A673 (cell line): ENCODE data around the gene ABT1. TPM values are rescaled to one million over a fixed set of nuclear protein-coding genes. Genes with fewer than 3 reads are reported as not detected.

Experiments
- BruUV-seq: library from RNA; stranded (reverse); fragments of 400-500 nt; replicated peaks from 2 replicates; lab custom pipeline; 2021; lab: Mats Ljungman, UMichigan
- CTCF ChIA-PET: fragments of 300-600 bp; sonication (Branson Sonifier 250); formaldehyde crosslinking; loops from one replicate; lab custom pipeline; 2022; ENCODE audit warnings: antibody characterized with exemption; lab: Charles Lee
- POLR2A ChIA-PET: fragments of 300-600 bp; sonication (Branson Sonifier 250); formaldehyde crosslinking; loops from one replicate; lab custom pipeline; 2022; ENCODE audit warnings: antibody characterized with exemption; ENCODE audit not compliant: low non-redundant PET; lab: Charles Lee
- DNase-seq: peaks from one replicate; pipeline ENCODE4 v3.0.0-alpha.2; 2015; ENCODE audit warnings: low spot score
- H3K27ac ChIP-seq: fragments of 200-600 bp; sonication (generic); 2 replicates; pipeline ENCODE4 v1.5.1; 2016; ENCODE audit warnings: mixed run types, low read depth, mild to moderate bottlenecking, mixed read lengths, antibody characterized with exemption, low read length; ENCODE audit not compliant: poor library complexity, severe bottlenecking
- H3K27me3 ChIP-seq: fragments of 200-600 bp; sonication (generic); replicated peaks from 2 replicates; pipeline ENCODE4 v1.6.1; 2017; ENCODE audit warnings: mixed run types, low read depth, mild to moderate bottlenecking, mixed read lengths, antibody characterized with exemption, low read length; ENCODE audit not compliant: insufficient read depth, poor library complexity
- H3K36me3 ChIP-seq: fragments of 200-600 bp; sonication (generic); 2 replicates; pipeline ENCODE4 v1.6.1; 2016; ENCODE audit warnings: mixed run types, mild to moderate bottlenecking, mixed read lengths, antibody characterized with exemption, low read length; ENCODE audit not compliant: insufficient read depth, poor library complexity, severe bottlenecking
- H3K4me1 ChIP-seq: fragments of 200-600 bp; sonication (generic); 2 replicates; pipeline ENCODE4 v1.6.1; 2017; ENCODE audit warnings: mixed run types, mild to moderate bottlenecking, mixed read lengths, antibody characterized with exemption, low read length; ENCODE audit not compliant: insufficient read depth, poor library complexity, severe bottlenecking
- H3K4me3 ChIP-seq: fragments of 200-600 bp; sonication (generic); 2 replicates; pipeline ENCODE4 v1.5.1; 2016; ENCODE audit warnings: low read depth, mixed run types, mild to moderate bottlenecking, mixed read lengths, low read length; ENCODE audit not compliant: poor library complexity, severe bottlenecking
- H3K9me3 ChIP-seq: fragments of 200-600 bp; sonication (generic); 2 replicates; pipeline ENCODE4 v1.6.1; 2016; ENCODE audit warnings: mixed run types, low read depth, mild to moderate bottlenecking, mixed read lengths, antibody characterized with exemption, low read length; ENCODE audit not compliant: poor library complexity, severe bottlenecking
- CTCF ChIP-seq: fragments of 300-800, 200-600 bp; sonication (generic); conservative IDR thresholded peaks from 2 replicates; pipeline ENCODE4 v1.5.1; 2017; ENCODE audit warnings: low read depth, mild to moderate bottlenecking, antibody characterized with exemption, low read length, moderate library complexity, mixed read lengths
- EZH2 ChIP-seq: fragments of 200-600 bp; sonication (generic); IDR thresholded peaks from 2 replicates; pipeline ENCODE4 v1.6.1; 2017; ENCODE audit warnings: borderline replicate concordance, low read depth, mild to moderate bottlenecking, mixed read lengths, antibody characterized with exemption, low read length; ENCODE audit not compliant: poor library complexity, severe bottlenecking
- intact Hi-C: fragments of 100-400 bp; cut with micrococcal nuclease; formaldehyde crosslinking; loops from one replicate; pipeline ENCODE4 v1.10.0; 2022; ENCODE audit not compliant: unreplicated experiment
- total RNA-seq: library from RNA; stranded (reverse); gene quantifications from 2 replicates; pipeline ENCODE4 v1.2.3, GENCODE V29; 2021

ABT1 gene
- total RNA-seq, 1 experiment from 2014 or later = 18.1 TPM

- H3K27me3 ChIP-seq = no peaks in the 10 kb centered on the region
- POLR2A ChIA-PET = interaction anchor here (0.7 kb wide), 1 partner anchor 1406 kb away, joined by 4 read pairs; no protein-coding TSS in a partner anchor
- intact Hi-C loops = no loop called here
Measured at GRCh38 chr6:26600759-26601158, 4.0 kb downstream of the ABT1 start.

GRCh38 chr6:26602262-26602661, 5.5 kb downstream of the ABT1 start:
- POLR2A ChIA-PET = no interaction called here

More at GRCh38 chr6:26600759-26601158, 4.0 kb downstream of the ABT1 start:
- TF ChIP-seq EZH2 (no peak), CTCF (no peak)
- BruUV-seq = no TSS peak
- Histone ChIP-seq H3K9me3 (no peaks in the 10 kb centered on the region), H3K4me3 (no peak overlapping the region), H3K4me1 (no peaks in the 10 kb centered on the region), H3K36me3 (peaks cover 13% of the 10 kb centered on the region), H3K27ac (no peak overlapping the region)
- DNase-seq = no peak
- CTCF ChIA-PET = no interaction called here

GRCh38 chr6:26604026-26604425, 7.3 kb downstream of the ABT1 start:
- peaks cover 4% of the 10 kb centered on the region for H3K36me3 ChIP-seq
- CTCF ChIA-PET = no interaction called here
- H3K4me1 ChIP-seq = no peaks in the 10 kb centered on the region
- intact Hi-C loops = no loop called here
- no TSS peak for BruUV-seq
- H3K27me3 ChIP-seq = no peaks in the 10 kb centered on the region
- no peak overlapping the region for H3K4me3 ChIP-seq
- POLR2A ChIA-PET = no interaction called here
- DNase-seq = no peak
- TF ChIP-seq CTCF (no peak), EZH2 (no peak)
- H3K9me3 ChIP-seq = no peaks in the 10 kb centered on the region
- no peak overlapping the region for H3K27ac ChIP-seq

More at GRCh38 chr6:26602262-26602661, 5.5 kb downstream of the ABT1 start:
- no peaks in the 10 kb centered on the region for H3K9me3 ChIP-seq
- no peak overlapping the region for H3K27ac ChIP-seq
- CTCF ChIA-PET = no interaction called here
- TF ChIP-seq CTCF (no peak), EZH2 (no peak)
- H3K27me3 ChIP-seq = no peaks in the 10 kb centered on the region
- intact Hi-C loops = no loop called here
- no peak overlapping the region for H3K4me3 ChIP-seq
- no TSS peak for BruUV-seq
- DNase-seq = no peak
- peaks cover 13% of the 10 kb centered on the region for H3K36me3 ChIP-seq
- no peaks in the 10 kb centered on the region for H3K4me1 ChIP-seq
